Upper lobe of left lung (tissue), 6 donors: Measurements from ENCODE around the gene UMAD1. TPM values are rescaled to one million over a fixed set of nuclear protein-coding genes. Genes with fewer than 3 reads are reported as not detected.

Experiments
- ATAC-seq, 2 donors: fragments of 200-7000 bp; cut with Tn5 transposase; one replicate each; pipeline ENCODE4 v1.9.1; 2022; ENCODE audit warnings: mild to moderate bottlenecking in 2 of 2, moderate library complexity in 2 of 2; ENCODE audit not compliant: low FRiP score in 2 of 2
- DNase-seq, 2 donors: peaks; one replicate each; pipeline ENCODE4 v3.0.0-alpha.2; 2019 to 2020
- H3K27ac ChIP-seq, 4 donors: fragments of 200-600 bp; sonication (generic); one replicate each; pipeline ENCODE4 v1.5.1; 2016 to 2019
- H3K27me3 ChIP-seq, 4 donors: fragments of 200-600 bp; sonication (generic); one replicate each; pipeline ENCODE4 v1.5.1; 2017 to 2019
- H3K36me3 ChIP-seq, 4 donors: fragments of 200-600 bp; sonication (generic); one replicate each; pipeline ENCODE4 v1.5.1; 2016 to 2019
- H3K4me1 ChIP-seq, 4 donors: fragments of 200-600 bp; sonication (generic); one replicate each; pipeline ENCODE4 v1.5.1; 2018 to 2019
- H3K4me3 ChIP-seq, 4 donors: fragments of 200-600 bp; sonication (generic); one replicate each; pipeline ENCODE4 v1.5.1; 2017 to 2019; ENCODE audit warnings: mild to moderate bottlenecking in 2 of 4, moderate library complexity in 1 of 4
- H3K9me3 ChIP-seq, 4 donors: fragments of 200-600 bp; sonication (generic); one replicate each; pipeline ENCODE4 v1.5.1; 2018 to 2019
- EP300 ChIP-seq, 4 donors: sonication (generic); formaldehyde crosslinking; IDR thresholded peaks; one replicate each; pipeline ENCODE4 v1.5.1; 2017; ENCODE audit warnings: antibody characterized with exemption in 4 of 4, control low read depth in 2 of 4
- POLR2A ChIP-seq, 4 donors: fragments of 450-650 bp; IDR thresholded peaks; one replicate each; pipeline ENCODE4 v1.5.1; 2016 to 2017; ENCODE audit warnings: antibody characterized with exemption in 4 of 4, mild to moderate bottlenecking in 2 of 4
- POLR2AphosphoS5 ChIP-seq, 2 donors: sonication (generic); formaldehyde crosslinking; IDR thresholded peaks; one replicate each; pipeline ENCODE4 v1.5.1; 2017; ENCODE audit warnings: antibody characterized with exemption in 2 of 2
- WGBS, 2 donors: methylation state at CpG; one replicate each; pipeline ENCODE4 v1.1.5; 2017 to 2018; 5-methylcytosine and 5-hydroxymethylcytosine counted together
- total RNA-seq, 6 donors: library from RNA; depleted of rRNA in 4 of 6; stranded (reverse); fragments of >200 nt in 4 of 6; gene quantifications; one replicate each; pipeline versions ENCODE4 v1.1.0 to v1.2.1, GENCODE V29; 2016 to 2021
- TF ChIP-seq, protein P1 (sequence below), 6 experiments: fragments of 450-650 bp in 4 of 6; fragments of 200-600 bp in 2 of 6; sonication (generic) in 2 of 6; IDR thresholded peaks; one replicate each; pipeline ENCODE4 v1.5.1; 2016 to 2019; ENCODE audit warnings: antibody characterized with exemption in 6 of 6
- donor health status: DM: no; HTN: no; CAD: no; lungs with moderate emphysema.
- donor health status: DM: no; HTN: yes; CAD: no; lungs with severe emphysema.

UMAD1 gene
- total RNA-seq, 6 donors from 2014 or later: 8.4 to 29.7 (median 13.3) TPM

- no peak for DNase-seq
- WGBS, 2 donors: 94 to 97% methylated on average over 12 of the region's 12 CpGs
- Histone ChIP-seq H3K27ac (no peak overlapping the region), H3K27me3 (no peaks in the 10 kb centered on the region), H3K4me1 (peaks cover 0 to 9% (median 4%) of the 10 kb centered on the region in 4 donors), H3K36me3 (no peaks in the 10 kb centered on the region), H3K9me3 (no peaks in the 10 kb centered on the region), H3K4me3 (no peak overlapping the region)
- ATAC-seq: no peak
- no peak for TF ChIP-seq POLR2A (IDR thresholded peaks at IDR 0.05)
- TF ChIP-seq, protein P1, sequence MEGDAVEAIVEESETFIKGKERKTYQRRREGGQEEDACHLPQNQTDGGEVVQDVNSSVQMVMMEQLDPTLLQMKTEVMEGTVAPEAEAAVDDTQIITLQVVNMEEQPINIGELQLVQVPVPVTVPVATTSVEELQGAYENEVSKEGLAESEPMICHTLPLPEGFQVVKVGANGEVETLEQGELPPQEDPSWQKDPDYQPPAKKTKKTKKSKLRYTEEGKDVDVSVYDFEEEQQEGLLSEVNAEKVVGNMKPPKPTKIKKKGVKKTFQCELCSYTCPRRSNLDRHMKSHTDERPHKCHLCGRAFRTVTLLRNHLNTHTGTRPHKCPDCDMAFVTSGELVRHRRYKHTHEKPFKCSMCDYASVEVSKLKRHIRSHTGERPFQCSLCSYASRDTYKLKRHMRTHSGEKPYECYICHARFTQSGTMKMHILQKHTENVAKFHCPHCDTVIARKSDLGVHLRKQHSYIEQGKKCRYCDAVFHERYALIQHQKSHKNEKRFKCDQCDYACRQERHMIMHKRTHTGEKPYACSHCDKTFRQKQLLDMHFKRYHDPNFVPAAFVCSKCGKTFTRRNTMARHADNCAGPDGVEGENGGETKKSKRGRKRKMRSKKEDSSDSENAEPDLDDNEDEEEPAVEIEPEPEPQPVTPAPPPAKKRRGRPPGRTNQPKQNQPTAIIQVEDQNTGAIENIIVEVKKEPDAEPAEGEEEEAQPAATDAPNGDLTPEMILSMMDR (IDR thresholded peaks at IDR 0.05): no peak
- TF ChIP-seq POLR2AphosphoS5 (IDR thresholded peaks at IDR 0.05): no peak
- TF ChIP-seq EP300 (IDR thresholded peaks at IDR 0.05): no peak
Observed at GRCh38 chr7:7742223-7742622, 101.7 kb downstream of the UMAD1 start.

DNA sequence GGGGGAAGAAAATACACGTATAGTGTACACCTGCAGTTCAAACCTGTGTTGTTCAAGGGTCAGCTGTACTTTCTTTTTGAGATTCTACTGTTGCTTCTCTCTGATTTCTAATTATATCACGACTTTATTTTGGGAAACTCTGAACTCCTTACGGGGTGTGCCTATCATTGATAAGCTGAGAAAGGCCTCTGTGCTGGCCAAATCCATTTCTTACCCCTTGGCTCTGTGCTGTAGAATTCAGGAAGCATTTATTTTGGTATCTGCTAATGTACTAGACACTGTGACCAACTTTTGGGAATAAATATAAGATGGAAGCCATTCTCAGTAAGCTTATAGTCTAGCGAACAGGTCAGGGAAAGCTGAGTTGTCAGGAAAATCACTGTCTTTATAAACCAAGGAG is 104.7 kb downstream of the UMAD1 start:
- DNase-seq (no peak), ATAC-seq (no peak)
- no peaks in the 10 kb centered on the region for H3K27me3 ChIP-seq
- WGBS, 2 donors: 89 to 90% methylated on average over 4 of the region's 4 CpGs
- H3K4me1 ChIP-seq: no peaks in the 10 kb centered on the region
- H3K36me3 ChIP-seq: no peaks in the 10 kb centered on the region
- H3K9me3 ChIP-seq: no peaks in the 10 kb centered on the region
- TF ChIP-seq, protein P1 (IDR thresholded peaks at IDR 0.05): no peak
- TF ChIP-seq POLR2A (IDR thresholded peaks at IDR 0.05): no peak
- H3K27ac ChIP-seq: no peak overlapping the region
- H3K4me3 ChIP-seq: no peak overlapping the region

- Histone ChIP-seq H3K4me3 (no peak overlapping the region), H3K36me3 (no peaks in the 10 kb centered on the region), H3K27me3 (no peaks in the 10 kb centered on the region), H3K9me3 (no peaks in the 10 kb centered on the region), H3K4me1 (no peaks in the 10 kb centered on the region), H3K27ac (no peak overlapping the region)
- DNase-seq (no peak), ATAC-seq (no peak)
- WGBS, 2 donors: 96 to 97% methylated on average over 4 of the region's 4 CpGs
- TF ChIP-seq EP300 (IDR thresholded peaks at IDR 0.05) (no peak), POLR2A (IDR thresholded peaks at IDR 0.05) (no peak), POLR2AphosphoS5 (IDR thresholded peaks at IDR 0.05) (no peak)
- TF ChIP-seq, protein P1 (IDR thresholded peaks at IDR 0.05): no peak
Observed at GRCh38 chr7:7745966-7746365, 105.4 kb downstream of the UMAD1 start.

DNA sequence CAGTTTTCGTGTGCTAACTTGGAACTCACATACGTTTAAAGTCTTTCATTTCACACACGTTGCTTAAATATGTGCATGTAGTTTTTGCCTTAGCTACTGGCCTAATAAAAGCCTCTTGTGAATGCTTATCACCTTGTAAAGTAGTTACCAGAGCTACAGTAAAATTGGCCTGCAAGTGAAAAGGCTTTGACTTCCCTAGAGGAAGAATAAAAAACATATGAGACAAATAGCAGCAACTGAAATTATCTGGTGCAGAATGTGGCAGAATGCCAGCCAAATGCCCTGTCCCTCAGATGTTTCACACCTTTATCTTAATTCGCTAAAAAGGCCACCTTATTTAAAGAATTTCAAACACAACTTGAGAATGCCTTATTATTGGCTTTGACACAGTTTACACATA is 105.9 kb downstream of the UMAD1 start:
- no peak overlapping the region for H3K4me3 ChIP-seq
- no peak for ATAC-seq
- no peak overlapping the region for H3K27ac ChIP-seq
- no peaks in the 10 kb centered on the region for H3K36me3 ChIP-seq
- WGBS, 2 donors: 67 to 74% methylated on average over 4 of the region's 4 CpGs
- no peaks in the 10 kb centered on the region for H3K27me3 ChIP-seq
- H3K9me3 ChIP-seq: no peaks in the 10 kb centered on the region
- H3K4me1 ChIP-seq: no peaks in the 10 kb centered on the region
- DNase-seq: no peak
- TF ChIP-seq EP300 (IDR thresholded peaks at IDR 0.05) (no peak), POLR2A (IDR thresholded peaks at IDR 0.05) (no peak), POLR2AphosphoS5 (IDR thresholded peaks at IDR 0.05) (no peak)
- TF ChIP-seq, protein P1 (IDR thresholded peaks at IDR 0.05): no peak

- Histone ChIP-seq H3K4me1 (no peaks in the 10 kb centered on the region), H3K27me3 (no peaks in the 10 kb centered on the region), H3K27ac (no peak overlapping the region), H3K9me3 (no peaks in the 10 kb centered on the region), H3K36me3 (no peaks in the 10 kb centered on the region), H3K4me3 (no peak overlapping the region)
- no peak for TF ChIP-seq POLR2A (IDR thresholded peaks at IDR 0.05)
- TF ChIP-seq, protein P1 (IDR thresholded peaks at IDR 0.05): no peak
- TF ChIP-seq POLR2AphosphoS5 (IDR thresholded peaks at IDR 0.05): no peak
- no peak for TF ChIP-seq EP300 (IDR thresholded peaks at IDR 0.05)
- WGBS, 2 donors: 90 to 93% methylated on average over 2 of the region's 2 CpGs
- DNase-seq (no peak), ATAC-seq (no peak)
Observed at GRCh38 chr7:7750571-7751242, 110.2 kb downstream of the UMAD1 start.
